Kidney epithelial cell (primary cell): ENCODE measurements around the gene MAB21L2. TPM values are rescaled to one million over a fixed set of nuclear protein-coding genes. Genes with fewer than 3 reads are reported as not detected.

ENCODE experiments used
- DNase-seq: peaks from one replicate; pipeline ENCODE4 v3.0.0-alpha.2; 2010; ENCODE audit warnings: low read depth
- H3K27me3 ChIP-seq: 2 replicates; pipeline ENCODE4 v1.6.0; 2011; ENCODE audit warnings: low read length; ENCODE audit not compliant: control insufficient read depth, insufficient read depth
- H3K36me3 ChIP-seq: 2 replicates; pipeline ENCODE4 v1.5.1; 2011; ENCODE audit warnings: low read length; ENCODE audit not compliant: control insufficient read depth, insufficient read depth
- H3K4me3 ChIP-seq: 2 replicates; pipeline ENCODE4 v1.5.1; 2011; ENCODE audit warnings: low read depth, mild to moderate bottlenecking, control low read depth, low read length
- CTCF ChIP-seq: IDR thresholded peaks from 2 replicates; pipeline ENCODE4 v1.5.1; 2011; ENCODE audit warnings: mild to moderate bottlenecking, moderate library complexity, low read length, control low read depth, inconsistent platforms; ENCODE audit not compliant: insufficient read depth, poor library complexity, severe bottlenecking
- total RNA-seq: library from RNA; depleted of rRNA; stranded (reverse); fragments of >200 nt; gene quantifications from 2 replicates; pipeline ENCODE4 v1.2.3, GENCODE V29; 2015

The MAB21L2 gene
- total RNA-seq, 1 donor from 2014 or later = not detected

- Histone ChIP-seq H3K4me3 (no peak overlapping the region), H3K27me3 (no peaks in the 10 kb centered on the region), H3K36me3 (no peaks in the 10 kb centered on the region)
- DNase-seq = no peak
- no peak for TF ChIP-seq CTCF
Observed at GRCh38 chr4:150570862-150571261, 11.1 kb upstream of the MAB21L2 start.

GRCh38 chr4:150572704-150573504 is 9.0 kb upstream of the MAB21L2 start:
- H3K36me3 ChIP-seq = no peaks in the 10 kb centered on the region
- no peak overlapping the region for H3K4me3 ChIP-seq
- H3K27me3 ChIP-seq = no peaks in the 10 kb centered on the region
- no peak for DNase-seq
- TF ChIP-seq CTCF = no peak

GRCh38 chr4:150573534-150573933 is 8.4 kb upstream of the MAB21L2 start:
- Histone ChIP-seq H3K27me3 (no peaks in the 10 kb centered on the region), H3K4me3 (no peak overlapping the region), H3K36me3 (no peaks in the 10 kb centered on the region)
- no peak for TF ChIP-seq CTCF
- DNase-seq = peak; percentile 18

GRCh38 chr4:150574678-150575077 is 7.3 kb upstream of the MAB21L2 start:
- Histone ChIP-seq H3K36me3 (no peaks in the 10 kb centered on the region), H3K27me3 (no peaks in the 10 kb centered on the region), H3K4me3 (no peak overlapping the region)
- no peak for TF ChIP-seq CTCF
- DNase-seq = no peak

GRCh38 chr4:150577796-150578195 is 4.2 kb upstream of the MAB21L2 start:
- no peaks in the 10 kb centered on the region for H3K27me3 ChIP-seq
- no peaks in the 10 kb centered on the region for H3K36me3 ChIP-seq
- no peak for DNase-seq
- no peak overlapping the region for H3K4me3 ChIP-seq
- TF ChIP-seq CTCF = no peak

- no peaks in the 10 kb centered on the region for H3K36me3 ChIP-seq
- DNase-seq = no peak
- H3K4me3 ChIP-seq = peak overlapping the region; percentile 46
- no peak for TF ChIP-seq CTCF
- peaks cover 4% of the 10 kb centered on the region for H3K27me3 ChIP-seq
Observed at GRCh38 chr4:150578745-150579501, 3.0 kb upstream of the MAB21L2 start.
